Measurements from ENCODE around the gene EPM2AIP1. TPM values are rescaled to one million over a fixed set of nuclear protein-coding genes. Genes with fewer than 3 reads are reported as not detected.

The EPM2AIP1 gene
- total and polyA plus RNA-seq, 9 of the 15 experiments (the other 6 are each of a cell fraction or from before 2014, with no cell fraction given): 6.7 to 44.8 (median 25.2) TPM

DNA sequence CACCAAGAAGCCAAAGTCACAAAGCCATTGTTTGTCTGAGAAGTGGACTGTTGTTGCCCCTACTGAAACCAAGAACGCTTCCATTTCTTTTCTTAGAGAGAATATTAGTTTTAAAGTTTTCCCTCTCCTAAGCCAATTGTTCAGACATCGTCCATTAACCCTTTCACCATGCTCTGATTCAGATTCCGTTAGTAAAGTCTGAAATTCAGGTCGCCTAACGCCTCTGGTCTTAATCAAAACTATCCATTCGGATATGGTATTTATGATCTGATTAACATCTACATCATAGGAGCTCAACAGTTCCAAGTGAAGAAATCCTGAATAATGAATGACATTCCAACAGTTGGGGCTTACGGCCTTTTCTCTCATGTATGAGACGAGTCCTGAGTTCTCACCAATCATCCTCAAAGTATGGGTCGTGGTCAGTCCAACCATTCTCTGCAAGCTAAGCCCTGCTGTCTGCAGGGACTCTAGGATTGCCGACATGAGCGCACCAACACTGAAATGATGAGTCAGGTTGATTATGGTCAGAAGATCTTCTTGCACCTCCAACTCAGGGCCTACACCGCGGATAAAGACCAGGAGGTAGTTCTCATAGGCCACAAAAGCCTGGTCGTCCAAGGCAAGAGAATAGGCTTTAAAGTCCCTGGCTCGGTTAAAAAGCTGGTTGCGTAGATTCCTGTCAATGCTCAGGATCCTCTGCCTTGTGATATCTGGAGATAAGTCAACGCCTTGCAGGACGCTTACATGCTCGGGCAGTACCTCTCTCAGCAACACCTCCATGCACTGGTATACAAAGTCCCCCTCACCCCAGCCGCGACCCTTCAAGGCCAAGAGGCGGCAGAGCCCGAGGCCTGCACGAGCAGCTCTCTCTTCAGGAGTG, 767 bp downstream of the EPM2AIP1 start (continued):
- TF ChIP-seq, protein P1, sequence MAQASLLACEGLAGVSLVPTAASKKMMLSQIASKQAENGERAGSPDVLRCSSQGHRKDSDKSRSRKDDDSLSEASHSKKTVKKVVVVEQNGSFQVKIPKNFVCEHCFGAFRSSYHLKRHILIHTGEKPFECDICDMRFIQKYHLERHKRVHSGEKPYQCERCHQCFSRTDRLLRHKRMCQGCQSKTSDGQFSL (CRISPR knock-in tag; IDR thresholded peaks at IDR 0.05): no peak; the same call in 1 of the 2 replicates
- TF ChIP-seq, protein P1 (tag; IDR thresholded peaks at IDR 0.05): no peak
- no peak for TF ChIP-seq TCFL5 (CRISPR knock-in tag; conservative IDR thresholded peaks at IDR 0.05)
- no peak for TF ChIP-seq ARID2 (IDR thresholded peaks at IDR 0.05)
- TF ChIP-seq, protein P2, sequence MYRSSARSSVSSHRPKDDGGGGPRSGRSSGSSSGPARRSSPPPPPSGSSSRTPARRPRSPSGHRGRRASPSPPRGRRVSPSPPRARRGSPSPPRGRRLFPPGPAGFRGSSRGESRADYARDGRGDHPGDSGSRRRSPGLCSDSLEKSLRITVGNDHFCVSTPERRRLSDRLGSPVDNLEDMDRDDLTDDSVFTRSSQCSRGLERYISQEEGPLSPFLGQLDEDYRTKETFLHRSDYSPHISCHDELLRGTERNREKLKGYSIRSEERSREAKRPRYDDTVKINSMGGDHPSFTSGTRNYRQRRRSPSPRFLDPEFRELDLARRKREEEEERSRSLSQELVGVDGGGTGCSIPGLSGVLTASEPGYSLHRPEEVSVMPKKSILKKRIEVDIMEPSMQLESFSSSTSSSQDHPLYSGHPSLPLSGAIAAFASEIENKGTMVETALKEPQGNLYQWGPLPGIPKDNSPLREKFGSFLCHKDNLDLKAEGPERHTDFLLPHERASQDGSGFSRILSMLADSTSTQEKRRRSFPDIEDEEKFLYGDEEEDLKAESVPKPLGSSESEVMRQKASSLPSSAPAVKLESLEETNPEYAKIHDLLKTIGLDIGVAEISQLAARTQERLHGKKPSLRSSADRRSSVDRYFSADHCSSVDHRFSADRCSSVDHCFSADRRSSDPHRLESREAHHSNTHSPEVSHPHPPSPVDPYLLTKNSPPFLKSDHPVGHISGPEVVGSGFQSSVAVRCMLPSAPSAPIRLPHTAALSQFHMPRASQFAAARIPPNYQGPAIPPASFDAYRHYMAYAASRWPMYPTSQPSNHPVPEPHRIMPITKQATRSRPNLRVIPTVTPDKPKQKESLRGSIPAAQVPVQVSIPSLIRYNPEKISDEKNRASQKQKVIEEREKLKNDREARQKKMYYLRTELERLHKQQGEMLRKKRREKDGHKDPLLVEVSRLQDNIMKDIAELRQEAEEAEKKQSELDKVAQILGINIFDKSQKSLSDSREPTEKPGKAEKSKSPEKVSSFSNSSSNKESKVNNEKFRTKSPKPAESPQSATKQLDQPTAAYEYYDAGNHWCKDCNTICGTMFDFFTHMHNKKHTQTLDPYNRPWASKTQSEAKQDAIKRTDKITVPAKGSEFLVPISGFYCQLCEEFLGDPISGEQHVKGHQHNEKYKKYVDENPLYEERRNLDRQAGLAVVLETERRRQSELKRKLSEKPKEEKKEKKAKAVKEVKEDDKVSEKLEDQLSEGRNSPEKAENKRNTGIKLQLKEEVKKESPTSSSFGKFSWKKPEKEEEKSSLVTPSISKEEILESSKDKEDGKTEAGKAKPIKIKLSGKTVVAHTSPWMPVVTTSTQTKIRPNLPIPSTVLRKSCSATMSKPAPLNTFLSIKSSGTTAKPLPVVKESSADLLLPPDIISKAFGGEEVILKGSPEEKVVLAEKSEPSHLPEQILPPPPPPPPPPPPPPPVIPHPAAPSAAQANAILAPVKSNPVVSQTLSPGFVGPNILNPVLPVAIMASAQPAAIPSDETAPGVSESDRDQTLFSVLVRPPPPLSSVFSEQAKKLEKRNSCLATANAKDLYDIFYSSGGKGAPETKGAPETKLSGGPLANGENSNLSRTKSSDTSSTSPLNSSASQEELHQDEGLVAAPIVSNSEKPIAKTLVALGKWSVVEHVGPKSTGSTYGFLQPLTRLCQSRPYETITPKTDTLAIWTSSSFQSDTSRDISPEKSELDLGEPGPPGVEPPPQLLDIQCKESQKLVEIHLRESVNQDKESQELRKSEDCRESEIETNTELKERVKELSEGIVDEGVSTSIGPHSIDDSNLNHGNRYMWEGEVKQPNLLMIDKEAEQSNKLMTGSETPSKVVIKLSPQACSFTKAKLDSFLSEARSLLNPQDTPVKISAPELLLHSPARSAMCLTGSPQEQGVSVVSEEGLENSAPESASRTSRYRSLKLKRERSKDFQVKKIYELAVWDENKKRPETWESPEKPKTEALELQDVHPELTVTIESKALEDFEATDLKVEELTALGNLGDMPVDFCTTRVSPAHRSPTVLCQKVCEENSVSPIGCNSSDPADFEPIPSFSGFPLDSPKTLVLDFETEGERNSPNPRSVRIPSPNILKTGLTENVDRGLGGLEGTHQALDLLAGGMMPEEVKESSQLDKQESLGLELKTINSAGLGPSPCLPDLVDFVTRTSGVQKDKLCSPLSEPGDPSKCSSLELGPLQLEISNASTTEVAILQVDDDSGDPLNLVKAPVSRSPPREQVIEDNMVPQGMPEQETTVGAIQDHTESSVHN (IDR thresholded peaks at IDR 0.05; ENCODE audit: borderline replicate concordance in 1 of 2, low read depth in 1 of 2): no peak
- no peak; the same call in 1 of the 2 replicates for TF ChIP-seq GATA2 (CRISPR knock-in tag; IDR thresholded peaks at IDR 0.05)
